H1 (cell line): ENCODE results near the gene SCUBE2. TPM values are rescaled to one million over a fixed set of nuclear protein-coding genes. Genes with fewer than 3 reads are reported as not detected.

Experiments used
- CTCF ChIA-PET: fragments of 300-600 bp; sonication (Branson Sonifier 250); formaldehyde crosslinking; loops from one replicate; lab custom pipeline; 2021; ENCODE audit not compliant: partially characterized antibody; lab: Charles Lee
- POLR2A ChIA-PET: fragments of 300-600 bp; sonication (Branson Sonifier 250); formaldehyde crosslinking; loops from one replicate; lab custom pipeline; 2021; ENCODE audit warnings: inconsistent platforms; ENCODE audit not compliant: partially characterized antibody; lab: Charles Lee
- DNase-seq, 2 experiments: peaks; one replicate each; pipeline versions ENCODE4 v3.0.0 to v3.0.0-alpha.2; 2010 to 2022; ENCODE audit warnings: low spot score in 2 of 2, low read depth in 1 of 2, mixed read lengths in 1 of 2
- FAIRE-seq: peaks from 2 replicates; lab custom pipeline; 2011; peaks lifted over from hg19 to GRCh38; lab: Jason Lieb, UNC
- H2AFZ ChIP-seq: 2 replicates; pipeline ENCODE4 v1.8.1; 2012; ENCODE audit warnings: low read length, inconsistent platforms
- H2AK5ac ChIP-seq: 2 replicates; pipeline ENCODE4 v1.6.1; 2013; ENCODE audit warnings: low read depth, low read length
- H2BK120ac ChIP-seq: replicated peaks from 2 replicates; pipeline ENCODE3; 2013; ENCODE audit warnings: low read depth, low read length, inconsistent platforms
- H2BK12ac ChIP-seq: 2 replicates; pipeline ENCODE4 v1.6.1; 2013; ENCODE audit warnings: low read depth, low read length
- H2BK15ac ChIP-seq: 2 replicates; pipeline ENCODE4 v1.6.1; 2013; ENCODE audit warnings: low read length
- H2BK20ac ChIP-seq: 2 replicates; pipeline ENCODE4 v1.6.1; 2013; ENCODE audit warnings: low read length
- H2BK5ac ChIP-seq: 2 replicates; pipeline ENCODE4 v1.6.1; 2013; ENCODE audit warnings: low read depth, low read length
- H3K14ac ChIP-seq: 2 replicates; pipeline ENCODE4 v1.6.1; 2013; ENCODE audit warnings: inconsistent platforms; ENCODE audit not compliant: insufficient read length
- H3K18ac ChIP-seq: 2 replicates; pipeline ENCODE4 v1.6.1; 2013; ENCODE audit warnings: low read length; ENCODE audit errors: extremely low read depth
- H3K23ac ChIP-seq: 2 replicates; pipeline ENCODE4 v1.6.1; 2013; ENCODE audit warnings: inconsistent platforms; ENCODE audit not compliant: insufficient read length
- H3K23me2 ChIP-seq: 2 replicates; pipeline ENCODE4 v1.6.1; 2013; ENCODE audit warnings: low read depth, low read length
- H3K27ac ChIP-seq: 2 replicates; pipeline ENCODE4 v1.6.1; 2011; ENCODE audit warnings: low read depth, low read length, inconsistent platforms
- H3K27me3 ChIP-seq, 4 experiments: replicated peaks in 1 of 4; 1 replicate in 1 of 4; 2 replicates in 3 of 4; pipeline versions ENCODE4 v1.6.1 to v1.8.1; 2011 to 2013; ENCODE audit warnings: low read length in 3 of 4, mild to moderate bottlenecking in 3 of 4, inconsistent platforms in 2 of 4, mixed read lengths in 2 of 4, moderate library complexity in 1 of 4; ENCODE audit not compliant: control insufficient read depth in 3 of 4, insufficient read depth in 3 of 4; ENCODE audit errors: extremely low read depth in 1 of 4
- H3K36me3 ChIP-seq, 4 experiments: 2 replicates each; pipeline versions ENCODE4 v1.6.1 to v1.8.1; 2011 to 2013; ENCODE audit warnings: mild to moderate bottlenecking in 4 of 4, low read length in 3 of 4, moderate library complexity in 2 of 4, control low read depth in 1 of 4, inconsistent platforms in 1 of 4; ENCODE audit not compliant: insufficient read depth in 4 of 4, control insufficient read depth in 2 of 4
- H3K4ac ChIP-seq: replicated peaks from 2 replicates; pipeline ENCODE3; 2013; ENCODE audit warnings: low read length, low read depth, mixed read lengths, inconsistent platforms; ENCODE audit not compliant: insufficient read length
- H3K4me1 ChIP-seq, 4 experiments: replicated peaks in 1 of 4; 1 replicate in 1 of 4; 2 replicates in 3 of 4; pipeline versions ENCODE4 v1.6.1 to v1.8.1; 2011 to 2013; ENCODE audit warnings: low read length in 3 of 4, inconsistent platforms in 2 of 4, mixed read lengths in 1 of 4; ENCODE audit not compliant: insufficient read depth in 4 of 4, control insufficient read depth in 3 of 4
- H3K4me2 ChIP-seq, 2 experiments: 2 replicates each; pipeline versions ENCODE4 v1.6.1 to v1.8.1; 2011 to 2013; ENCODE audit warnings: low read depth in 2 of 2, low read length in 2 of 2, control low read depth in 1 of 2, inconsistent platforms in 1 of 2, mild to moderate bottlenecking in 1 of 2; ENCODE audit not compliant: insufficient read depth in 1 of 2
- H3K4me3 ChIP-seq, 4 experiments: fragments of 200-600, 300-600 bp in 1 of 4; sonication (generic), shearing (Covaris generic), sonication (Bioruptor Twin) in 1 of 4; 2 replicates each; pipeline versions ENCODE4 v1.5.1 to v1.8.1; 2011 to 2016; ENCODE audit warnings: low read length in 4 of 4, low read depth in 3 of 4, control low read depth in 2 of 4, inconsistent platforms in 2 of 4, mild to moderate bottlenecking in 2 of 4, mixed read lengths in 1 of 4, moderate library complexity in 1 of 4; ENCODE audit not compliant: insufficient read depth in 2 of 4; ENCODE audit errors: extremely low read depth in 1 of 4
- H3K56ac ChIP-seq: replicated peaks from 2 replicates; pipeline ENCODE3; 2013; ENCODE audit warnings: low read depth, mild to moderate bottlenecking, mixed read lengths, low read length, inconsistent platforms; ENCODE audit not compliant: insufficient read length
- H3K79me1 ChIP-seq: 2 replicates; pipeline ENCODE4 v1.6.1; 2013; ENCODE audit warnings: low read depth, low read length, control low read depth
- H3K79me2 ChIP-seq, 2 experiments: 2 replicates each; pipeline versions ENCODE4 v1.6.1 to v1.8.1; 2012 to 2013; ENCODE audit warnings: low read length in 2 of 2, mild to moderate bottlenecking in 2 of 2, inconsistent platforms in 1 of 2; ENCODE audit not compliant: insufficient read depth in 2 of 2, control insufficient read depth in 1 of 2
- H3K9ac ChIP-seq, 4 experiments: replicated peaks in 1 of 4; 1 replicate in 1 of 4; 2 replicates in 3 of 4; pipeline versions ENCODE4 v1.6.1 to v1.8.1; 2011 to 2013; ENCODE audit warnings: low read depth in 3 of 4, low read length in 3 of 4, control low read depth in 2 of 4, mild to moderate bottlenecking in 2 of 4, moderate library complexity in 2 of 4, inconsistent platforms in 1 of 4; ENCODE audit errors: extremely low read depth in 1 of 4
- H3K9me3 ChIP-seq, 2 experiments: 2 replicates each; pipeline versions ENCODE4 v1.6.1 to v1.8.1; 2012 to 2013; ENCODE audit warnings: mild to moderate bottlenecking in 2 of 2, moderate library complexity in 2 of 2, control low read depth in 1 of 2, inconsistent platforms in 1 of 2, low read depth in 1 of 2, low read length in 1 of 2, mixed read lengths in 1 of 2; ENCODE audit not compliant: insufficient read depth in 2 of 2
- H4K20me1 ChIP-seq, 2 experiments: replicated peaks in 1 of 2; 2 replicates each; pipeline versions ENCODE3 to v1.8.1; 2011 to 2013; ENCODE audit warnings: inconsistent platforms in 2 of 2, low read length in 2 of 2, mild to moderate bottlenecking in 1 of 2; ENCODE audit not compliant: insufficient read depth in 2 of 2, control insufficient read depth in 1 of 2
- H4K5ac ChIP-seq: 2 replicates; pipeline ENCODE4 v1.6.1; 2013; ENCODE audit warnings: low read length, low read depth, mixed read lengths, inconsistent platforms; ENCODE audit not compliant: insufficient read length
- H4K8ac ChIP-seq: 2 replicates; pipeline ENCODE4 v1.8.0; 2013; ENCODE audit warnings: mild to moderate bottlenecking, moderate library complexity, low read length, inconsistent platforms; ENCODE audit not compliant: insufficient read depth; ENCODE audit errors: extremely low read depth
- H4K91ac ChIP-seq: replicated peaks from 2 replicates; pipeline ENCODE3; 2013; ENCODE audit warnings: low read length, mixed read lengths, inconsistent platforms; ENCODE audit not compliant: insufficient read length
- FOSL1 ChIP-seq: IDR thresholded peaks from 2 replicates; pipeline ENCODE4 v1.6.1; 2011; ENCODE audit warnings: mild to moderate bottlenecking, low read depth, low read length, moderate library complexity; ENCODE audit not compliant: insufficient read depth
- HDAC6 ChIP-seq: IDR thresholded peaks from one replicate; pipeline ENCODE4 v1.7.1; 2012; ENCODE audit warnings: low read depth, mild to moderate bottlenecking, inconsistent platforms, low read length, moderate library complexity
- POLR2AphosphoS5 ChIP-seq: IDR thresholded peaks from 2 replicates; pipeline ENCODE4 v1.6.1; 2011; ENCODE audit warnings: low read depth, low read length
- RFX5 ChIP-seq: IDR thresholded peaks from 2 replicates; pipeline ENCODE4 v1.6.1; 2011; ENCODE audit warnings: low read depth, low read length, improper control_type of control experiment, borderline replicate concordance
- RNF2 ChIP-seq: fragments of 200-900, 300-1000 bp; sonication (generic); IDR thresholded peaks from 2 replicates; pipeline ENCODE4 v1.7.1; 2016; ENCODE audit warnings: borderline replicate concordance, low read depth, mild to moderate bottlenecking, antibody characterized with exemption, low read length; ENCODE audit not compliant: poor library complexity, severe bottlenecking; ENCODE audit errors: missing control alignments
- SIRT6 ChIP-seq: IDR thresholded peaks from one replicate; pipeline ENCODE4 v1.7.1; 2012; ENCODE audit warnings: low read length, inconsistent platforms
- SUZ12 ChIP-seq: fragments of 200-600 bp; sonication (generic); IDR thresholded peaks from 2 replicates; pipeline ENCODE4 v1.6.1; 2012; ENCODE audit warnings: mild to moderate bottlenecking, inconsistent platforms, low read length, moderate library complexity, mixed read lengths
- TAF7 ChIP-seq: optimal IDR thresholded peaks from 2 replicates; pipeline ENCODE3; 2011; ENCODE audit warnings: low read depth, mild to moderate bottlenecking, inconsistent platforms, low read length, moderate library complexity, borderline replicate concordance
- whole genome bisulfite sequencing, 2 experiments: shearing (Covaris generic) in 1 of 2; methylation state at CpG; one replicate each; pipeline versions ENCODE4 v1.1.6 to v1.1.7; 2013 to 2015; ENCODE audit warnings: low lambda C conversion rate in 2 of 2, mixed read lengths in 2 of 2, inconsistent platforms in 1 of 2, low coverage in 1 of 2, missing lambda C conversion rate in 1 of 2; ENCODE audit not compliant: insufficient replicate concordance in 2 of 2, insufficient coverage in 1 of 2, insufficient read length in 1 of 2; ENCODE audit errors: extremely low coverage in 1 of 2, missing lambda C conversion rate in 1 of 2; 5-methylcytosine and 5-hydroxymethylcytosine counted together
- polyA plus RNA-seq, 7 experiments: library from polyadenylated mRNA; depleted of rRNA in 3 of 7; stranded (reverse) in 5 of 7; unstranded in 2 of 7; fragments of >200 nt in 5 of 7; fragments of 200-250 nt in 2 of 7; gene quantifications; 1 replicate in 5 of 7; 2 replicates in 1 of 7; 4 replicates in 1 of 7; pipeline versions ENCODE4 v1.2.1 to v1.2.3, GENCODE V29; 2011 to 2013; ENCODE audit warnings: missing spikeins in 2 of 7, mixed read lengths in 2 of 7
- total RNA-seq: library from RNA; stranded (reverse); fragmentation: NEBNext Ultra II Directional; extraction: Animal tissue kit (Norgen Biotek cat#: 25700); gene quantifications from 2 replicates; pipeline ENCODE4 v1.2.1, GENCODE V29; 2021
- TF ChIP-seq, protein P1 (sequence below): IDR thresholded peaks from 2 replicates; pipeline ENCODE4 v1.6.1; 2011; ENCODE audit warnings: low read length, improper control_type of control experiment

Gene SCUBE2
- total and polyA plus RNA-seq, 2 of the 8 experiments (the other 6 are each of a cell fraction or from before 2014, with no cell fraction given), result 0.29 to 1.2 TPM

GRCh38 chr11:8980485-8980884, 110.9 kb downstream of the SCUBE2 start:
- Histone ChIP-seq H3K4me2 (no peak overlapping the region), H3K36me3 (no peaks in the 10 kb centered on the region), H2BK5ac (no peak overlapping the region), H2BK120ac (no peak overlapping the region), H4K8ac (no peak overlapping the region), H2BK20ac (no peak overlapping the region), H2BK15ac (no peak overlapping the region), H3K4me1 (no peaks in the 10 kb centered on the region), H3K18ac (no peak overlapping the region), H4K5ac (no peak overlapping the region), H3K79me1 (no peaks in the 10 kb centered on the region), H3K23ac (no peak overlapping the region), H3K9ac (no peak overlapping the region), H3K56ac (no peak overlapping the region), H4K20me1 (no peaks in the 10 kb centered on the region), H2BK12ac (no peak overlapping the region), H3K27ac (no peak overlapping the region), H2AFZ (no peak overlapping the region), H3K4me3 (no peak overlapping the region), H3K79me2 (no peaks in the 10 kb centered on the region), H2AK5ac (no peak overlapping the region), H3K23me2 (no peaks in the 10 kb centered on the region), H3K4ac (no peak overlapping the region), H3K14ac (no peak overlapping the region), H4K91ac (no peak overlapping the region), H3K9me3 (no peaks in the 10 kb centered on the region; a peak in 1 of 4 replicates), H3K27me3 (no peaks in the 10 kb centered on the region)
- FAIRE-seq, result no peak
- WGBS, 2 experiments, result 97% methylated on average over 3 of the region's 3 CpGs; no CpG with 5 or more reads in 1 of the 2 experiments
- TF ChIP-seq SIRT6 (no peak), TAF7 (no peak), HDAC6 (no peak), FOSL1 (no peak), SUZ12 (no peak), RNF2 (no peak), RFX5 (no peak), POLR2AphosphoS5 (no peak)
- TF ChIP-seq, protein P1, sequence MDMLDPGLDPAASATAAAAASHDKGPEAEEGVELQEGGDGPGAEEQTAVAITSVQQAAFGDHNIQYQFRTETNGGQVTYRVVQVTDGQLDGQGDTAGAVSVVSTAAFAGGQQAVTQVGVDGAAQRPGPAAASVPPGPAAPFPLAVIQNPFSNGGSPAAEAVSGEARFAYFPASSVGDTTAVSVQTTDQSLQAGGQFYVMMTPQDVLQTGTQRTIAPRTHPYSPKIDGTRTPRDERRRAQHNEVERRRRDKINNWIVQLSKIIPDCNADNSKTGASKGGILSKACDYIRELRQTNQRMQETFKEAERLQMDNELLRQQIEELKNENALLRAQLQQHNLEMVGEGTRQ, result no peak
- POLR2A ChIA-PET, result no interaction called here
- CTCF ChIA-PET, result interaction anchor here (0.6 to 1.2 kb wide), 4 partner anchors 16 to 115 kb away, joined by 3 read pairs; no protein-coding TSS in a partner anchor
- no peak for DNase-seq
